Measurements from ENCODE around the gene UBAC2.

The UBAC2 gene

GRCh38 chr13:99315186-99315585, 114.5 kb downstream of the UBAC2 start:
- peaks cover 83% of the 10 kb centered on the region for H3K4me1 Mint-ChIP-seq (ENCODE audit: low read depth)
- no peaks in the 10 kb centered on the region for H3K27me3 Mint-ChIP-seq
- H3K4me3 Mint-ChIP-seq, result peak overlapping the region; percentile 75

GRCh38 chr13:99316224-99316623, 115.6 kb downstream of the UBAC2 start:
- H3K4me1 Mint-ChIP-seq (ENCODE audit: low read depth), result peaks cover 81% of the 10 kb centered on the region
- peak overlapping the region; percentile 66 for H3K4me3 Mint-ChIP-seq
- peaks cover 27% of the 10 kb centered on the region for H3K36me3 Mint-ChIP-seq
- H3K9me3 Mint-ChIP-seq (ENCODE audit: low read depth), result no peaks in the 10 kb centered on the region
- no peaks in the 10 kb centered on the region for H3K27me3 Mint-ChIP-seq
- H3K27ac Mint-ChIP-seq, result peak overlapping the region; percentile 98

More at GRCh38 chr13:99315186-99315585, 114.5 kb downstream of the UBAC2 start:
- H3K9me3 Mint-ChIP-seq (ENCODE audit: low read depth), result no peaks in the 10 kb centered on the region
- peaks cover 28% of the 10 kb centered on the region for H3K36me3 Mint-ChIP-seq
- H3K27ac Mint-ChIP-seq, result peak overlapping the region; percentile 98

GRCh38 chr13:99316657-99317256, 116.1 kb downstream of the UBAC2 start:
- Mint-ChIP-seq H3K9me3 (ENCODE audit: low read depth) (no peaks in the 10 kb centered on the region), H3K27me3 (no peaks in the 10 kb centered on the region), H3K4me3 (peak overlapping the region; percentile 66), H3K36me3 (peaks cover 27% of the 10 kb centered on the region), H3K27ac (peak overlapping the region; percentile 98), H3K4me1 (ENCODE audit: low read depth) (peaks cover 81% of the 10 kb centered on the region)

GRCh38 chr13:99320693-99321481, 120.2 kb downstream of the UBAC2 start:
- peaks cover 30% of the 10 kb centered on the region for H3K36me3 Mint-ChIP-seq
- no peaks in the 10 kb centered on the region for H3K9me3 Mint-ChIP-seq (ENCODE audit: low read depth)
- H3K27me3 Mint-ChIP-seq, result no peaks in the 10 kb centered on the region
- H3K4me1 Mint-ChIP-seq (ENCODE audit: low read depth), result peaks cover 77% of the 10 kb centered on the region
- H3K4me3 Mint-ChIP-seq, result peak overlapping the region; percentile 27
- peak overlapping the region; percentile 77 for H3K27ac Mint-ChIP-seq

- Mint-ChIP-seq H3K36me3 (peaks cover 27% of the 10 kb centered on the region), H3K27ac (peak overlapping the region; percentile 95), H3K9me3 (ENCODE audit: low read depth) (no peaks in the 10 kb centered on the region), H3K27me3 (no peaks in the 10 kb centered on the region), H3K4me1 (ENCODE audit: low read depth) (peaks cover 75% of the 10 kb centered on the region), H3K4me3 (peak overlapping the region; percentile 48)
These were observed 121.1 kb downstream of the UBAC2 start for GRCh38 chr13:99321709-99322108.

- H3K27me3 Mint-ChIP-seq, result no peaks in the 10 kb centered on the region
- H3K9me3 Mint-ChIP-seq (ENCODE audit: low read depth), result no peaks in the 10 kb centered on the region
- H3K4me1 Mint-ChIP-seq (ENCODE audit: low read depth), result peaks cover 75% of the 10 kb centered on the region
- H3K4me3 Mint-ChIP-seq, result peak overlapping the region; percentile 65
- H3K36me3 Mint-ChIP-seq, result peaks cover 25% of the 10 kb centered on the region
- H3K27ac Mint-ChIP-seq, result peak overlapping the region; percentile 95
These were observed 121.8 kb downstream of the UBAC2 start for GRCh38 chr13:99322297-99323103.

GRCh38 chr13:99323488-99323887, 122.8 kb downstream of the UBAC2 start:
- H3K4me1 Mint-ChIP-seq (ENCODE audit: low read depth), result peaks cover 73% of the 10 kb centered on the region
- peaks cover 25% of the 10 kb centered on the region for H3K36me3 Mint-ChIP-seq
- H3K27me3 Mint-ChIP-seq, result no peaks in the 10 kb centered on the region
- peak overlapping the region; percentile 65 for H3K4me3 Mint-ChIP-seq
- H3K9me3 Mint-ChIP-seq (ENCODE audit: low read depth), result no peaks in the 10 kb centered on the region
- H3K27ac Mint-ChIP-seq, result peak overlapping the region; percentile 95

- no peaks in the 10 kb centered on the region for H3K9me3 Mint-ChIP-seq (ENCODE audit: low read depth)
- no peak overlapping the region for H3K4me3 Mint-ChIP-seq
- peak overlapping the region; percentile 47 for H3K27ac Mint-ChIP-seq
- peaks cover 33% of the 10 kb centered on the region for H3K36me3 Mint-ChIP-seq
- H3K27me3 Mint-ChIP-seq, result no peaks in the 10 kb centered on the region
- H3K4me1 Mint-ChIP-seq (ENCODE audit: low read depth), result peaks cover 73% of the 10 kb centered on the region
These were observed 125.4 kb downstream of the UBAC2 start for GRCh38 chr13:99326012-99326411.

GRCh38 chr13:99327126-99327525, 126.5 kb downstream of the UBAC2 start:
- Mint-ChIP-seq H3K9me3 (ENCODE audit: low read depth) (no peaks in the 10 kb centered on the region), H3K4me1 (ENCODE audit: low read depth) (peaks cover 72% of the 10 kb centered on the region), H3K4me3 (no peak overlapping the region), H3K36me3 (peaks cover 37% of the 10 kb centered on the region), H3K27me3 (no peaks in the 10 kb centered on the region), H3K27ac (peak overlapping the region; percentile 68)

- no peaks in the 10 kb centered on the region for H3K9me3 Mint-ChIP-seq (ENCODE audit: low read depth)
- H3K4me1 Mint-ChIP-seq (ENCODE audit: low read depth), result peaks cover 69% of the 10 kb centered on the region
- H3K36me3 Mint-ChIP-seq, result peaks cover 41% of the 10 kb centered on the region
These were observed 127.1 kb downstream of the UBAC2 start for GRCh38 chr13:99327761-99328160.

GRCh38 chr13:99329477-99329876, 128.8 kb downstream of the UBAC2 start:
- Mint-ChIP-seq H3K4me1 (ENCODE audit: low read depth) (peaks cover 61% of the 10 kb centered on the region), H3K27ac (peak overlapping the region; percentile 46), H3K36me3 (peaks cover 39% of the 10 kb centered on the region)

More at GRCh38 chr13:99327761-99328160, 127.1 kb downstream of the UBAC2 start:
- Mint-ChIP-seq H3K27me3 (no peaks in the 10 kb centered on the region), H3K27ac (no peak overlapping the region), H3K4me3 (no peak overlapping the region)

GRCh38 chr13:99330942-99331341, 130.3 kb downstream of the UBAC2 start:
- Mint-ChIP-seq H3K9me3 (ENCODE audit: low read depth) (no peaks in the 10 kb centered on the region), H3K27me3 (no peaks in the 10 kb centered on the region), H3K4me1 (ENCODE audit: low read depth) (peaks cover 61% of the 10 kb centered on the region), H3K36me3 (peaks cover 34% of the 10 kb centered on the region), H3K27ac (no peak overlapping the region), H3K4me3 (no peak overlapping the region)

More at GRCh38 chr13:99329477-99329876, 128.8 kb downstream of the UBAC2 start:
- H3K4me3 Mint-ChIP-seq, result no peak overlapping the region
- no peaks in the 10 kb centered on the region for H3K27me3 Mint-ChIP-seq
- H3K9me3 Mint-ChIP-seq (ENCODE audit: low read depth), result no peaks in the 10 kb centered on the region

GRCh38 chr13:99331881-99332293, 131.2 kb downstream of the UBAC2 start:
- H3K27me3 Mint-ChIP-seq, result no peaks in the 10 kb centered on the region
- peaks cover 62% of the 10 kb centered on the region for H3K4me1 Mint-ChIP-seq (ENCODE audit: low read depth)
- no peaks in the 10 kb centered on the region for H3K9me3 Mint-ChIP-seq (ENCODE audit: low read depth)
- peak overlapping the region; percentile 56 for H3K27ac Mint-ChIP-seq
- no peak overlapping the region for H3K4me3 Mint-ChIP-seq
- H3K36me3 Mint-ChIP-seq, result peaks cover 31% of the 10 kb centered on the region

- peaks cover 59% of the 10 kb centered on the region for H3K4me1 Mint-ChIP-seq (ENCODE audit: low read depth)
- H3K9me3 Mint-ChIP-seq (ENCODE audit: low read depth), result no peaks in the 10 kb centered on the region
- peaks cover 26% of the 10 kb centered on the region for H3K36me3 Mint-ChIP-seq
- no peaks in the 10 kb centered on the region for H3K27me3 Mint-ChIP-seq
- peak overlapping the region; percentile 56 for H3K27ac Mint-ChIP-seq
- no peak overlapping the region for H3K4me3 Mint-ChIP-seq
These were observed 131.8 kb downstream of the UBAC2 start for GRCh38 chr13:99332456-99332855.

GRCh38 chr13:99334221-99334620, 133.6 kb downstream of the UBAC2 start:
- H3K27ac Mint-ChIP-seq, result peak overlapping the region; percentile 76
- no peaks in the 10 kb centered on the region for H3K27me3 Mint-ChIP-seq
- H3K4me3 Mint-ChIP-seq, result no peak overlapping the region
- peaks cover 30% of the 10 kb centered on the region for H3K36me3 Mint-ChIP-seq
- H3K9me3 Mint-ChIP-seq (ENCODE audit: low read depth), result no peaks in the 10 kb centered on the region
- H3K4me1 Mint-ChIP-seq (ENCODE audit: low read depth), result peaks cover 70% of the 10 kb centered on the region
